Retinal pigment epithelial cell (primary cell): Measurements from ENCODE around the gene ARHGEF26.

Source experiments
- DNase-seq: peaks from one replicate; pipeline ENCODE4 v3.0.0-alpha.2; 2010; ENCODE audit warnings: low read depth
- H3K4me3 ChIP-seq: 2 replicates; pipeline ENCODE4 v1.5.1; 2011; ENCODE audit warnings: mild to moderate bottlenecking, low read length, control low read depth, moderate library complexity
- TF ChIP-seq, protein P1 (sequence below): conservative IDR thresholded peaks from 2 replicates; pipeline ENCODE4 v1.5.1; 2011; ENCODE audit warnings: low read depth, low read length, control low read depth, inconsistent platforms

The ARHGEF26 gene

GRCh38 chr3:154156530-154156929, 35.3 kb downstream of the ARHGEF26 start:
- DNase-seq, result no peak
- TF ChIP-seq, protein P1, sequence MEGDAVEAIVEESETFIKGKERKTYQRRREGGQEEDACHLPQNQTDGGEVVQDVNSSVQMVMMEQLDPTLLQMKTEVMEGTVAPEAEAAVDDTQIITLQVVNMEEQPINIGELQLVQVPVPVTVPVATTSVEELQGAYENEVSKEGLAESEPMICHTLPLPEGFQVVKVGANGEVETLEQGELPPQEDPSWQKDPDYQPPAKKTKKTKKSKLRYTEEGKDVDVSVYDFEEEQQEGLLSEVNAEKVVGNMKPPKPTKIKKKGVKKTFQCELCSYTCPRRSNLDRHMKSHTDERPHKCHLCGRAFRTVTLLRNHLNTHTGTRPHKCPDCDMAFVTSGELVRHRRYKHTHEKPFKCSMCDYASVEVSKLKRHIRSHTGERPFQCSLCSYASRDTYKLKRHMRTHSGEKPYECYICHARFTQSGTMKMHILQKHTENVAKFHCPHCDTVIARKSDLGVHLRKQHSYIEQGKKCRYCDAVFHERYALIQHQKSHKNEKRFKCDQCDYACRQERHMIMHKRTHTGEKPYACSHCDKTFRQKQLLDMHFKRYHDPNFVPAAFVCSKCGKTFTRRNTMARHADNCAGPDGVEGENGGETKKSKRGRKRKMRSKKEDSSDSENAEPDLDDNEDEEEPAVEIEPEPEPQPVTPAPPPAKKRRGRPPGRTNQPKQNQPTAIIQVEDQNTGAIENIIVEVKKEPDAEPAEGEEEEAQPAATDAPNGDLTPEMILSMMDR, result no peak
- no peak overlapping the region for H3K4me3 ChIP-seq

GRCh38 chr3:154161806-154162205, 40.6 kb downstream of the ARHGEF26 start:
- H3K4me3 ChIP-seq, result no peak overlapping the region
- peak; percentile 72 for DNase-seq
- TF ChIP-seq, protein P1, result no peak

DNA sequence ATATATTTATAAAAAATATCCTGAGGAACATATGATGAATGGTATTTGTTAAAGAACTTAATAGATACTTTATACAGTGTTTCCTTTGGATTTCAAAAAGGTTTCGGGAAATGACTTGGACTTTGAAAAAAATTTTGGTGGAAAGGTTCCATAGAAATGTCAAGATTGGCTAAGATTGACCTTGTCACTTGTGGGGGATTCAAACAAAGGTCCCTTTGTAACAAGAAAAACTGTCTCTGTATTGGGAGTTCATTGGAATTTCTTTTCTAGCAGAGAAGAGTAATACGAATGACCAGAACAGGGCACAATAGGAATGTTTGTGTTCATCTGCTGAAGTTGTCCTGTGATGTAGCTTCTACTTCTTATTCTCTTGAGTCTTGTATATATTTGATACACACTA, 43.2 kb downstream of the ARHGEF26 start:
- TF ChIP-seq, protein P1, result no peak
- no peak for DNase-seq
- H3K4me3 ChIP-seq, result no peak overlapping the region

DNA sequence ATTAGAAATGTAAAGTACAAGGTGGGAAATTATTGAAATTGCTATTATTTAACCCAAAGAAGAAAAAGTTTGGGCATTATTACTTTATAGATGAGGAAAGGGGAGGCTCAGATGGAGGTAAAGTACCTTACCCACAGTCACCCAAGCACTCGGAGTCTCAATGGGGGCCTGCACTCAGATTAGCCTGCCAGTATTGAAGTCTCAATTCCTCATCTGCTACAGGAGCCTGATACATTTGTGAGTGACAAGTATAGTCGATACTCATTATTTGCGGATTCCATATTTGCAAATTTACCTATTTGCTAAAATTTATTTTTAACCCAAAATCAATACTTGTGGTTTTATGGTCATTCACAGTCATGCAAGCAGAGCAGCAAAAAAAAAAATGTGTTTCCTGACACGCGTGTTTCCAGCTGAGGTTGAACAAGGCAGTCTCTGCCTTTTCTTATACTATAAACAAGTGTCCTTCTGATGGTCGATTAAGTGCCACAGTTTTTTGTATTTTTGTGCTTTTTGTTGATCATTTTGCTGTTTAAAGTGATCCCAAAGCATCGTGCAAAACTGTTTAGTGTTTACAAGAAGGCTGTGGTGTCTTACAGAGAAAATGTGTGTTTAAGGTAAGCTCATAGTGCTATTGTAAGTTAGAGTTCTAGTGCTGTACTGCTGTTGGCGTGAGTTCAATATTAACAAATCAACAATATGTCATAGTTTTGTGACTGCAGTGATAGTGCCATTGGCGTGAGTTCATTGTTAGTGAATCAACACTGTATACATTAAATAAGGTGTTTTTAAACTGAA, 48.0 kb downstream of the ARHGEF26 start:
- H3K4me3 ChIP-seq, result no peak overlapping the region
- TF ChIP-seq, protein P1, result no peak
- no peak for DNase-seq

GRCh38 chr3:154169796-154170110, 48.6 kb downstream of the ARHGEF26 start:
- TF ChIP-seq, protein P1, result no peak
- no peak overlapping the region for H3K4me3 ChIP-seq
- no peak for DNase-seq

DNA sequence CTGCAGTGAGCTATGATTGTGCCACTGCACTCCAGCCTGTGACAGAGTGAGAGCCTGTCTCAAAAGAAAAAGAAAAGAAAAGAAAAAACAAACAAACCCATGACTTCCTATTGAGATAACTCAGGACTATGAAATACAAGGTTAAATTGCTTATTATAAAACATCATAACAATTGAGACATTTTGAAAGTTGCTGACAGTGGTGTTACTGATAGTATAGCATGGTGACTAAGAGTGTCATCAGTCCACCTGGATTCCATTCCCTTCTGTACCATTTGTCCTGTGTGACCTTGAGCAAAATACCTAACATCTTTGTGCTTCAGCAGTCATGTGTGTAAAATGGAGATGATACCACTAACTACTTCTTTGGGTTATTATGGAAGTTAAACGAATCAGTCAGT, 49.1 kb downstream of the ARHGEF26 start:
- no peak overlapping the region for H3K4me3 ChIP-seq
- TF ChIP-seq, protein P1, result no peak
- DNase-seq, result no peak

DNA sequence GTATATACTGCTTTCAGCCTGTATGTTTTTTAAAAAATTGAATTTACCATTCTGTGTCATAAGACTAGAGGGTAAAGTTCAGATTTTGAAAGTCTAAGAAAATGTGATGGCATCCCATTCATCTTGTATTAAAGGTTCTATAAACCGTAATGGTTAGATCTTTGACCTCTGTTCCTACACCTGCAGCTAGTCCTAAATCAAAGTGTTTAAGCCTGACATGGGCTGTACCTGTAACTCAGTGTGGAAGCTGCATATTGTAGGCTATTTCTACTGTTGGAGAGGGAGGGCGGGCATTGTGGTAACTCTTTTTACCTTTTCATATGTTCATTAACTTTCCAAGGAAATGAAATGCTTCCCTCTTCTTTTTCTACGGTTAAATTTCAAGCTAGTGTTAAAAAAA, 53.9 kb downstream of the ARHGEF26 start:
- no peak for DNase-seq
- H3K4me3 ChIP-seq, result no peak overlapping the region
- TF ChIP-seq, protein P1, result no peak
